ENCODE data around the gene CRYGA. TPM values are rescaled to one million over a fixed set of nuclear protein-coding genes. Genes with fewer than 3 reads are reported as not detected.

The CRYGA gene
- total RNA-seq, 1 experiment from 2014 or later, result not detected

DNA sequence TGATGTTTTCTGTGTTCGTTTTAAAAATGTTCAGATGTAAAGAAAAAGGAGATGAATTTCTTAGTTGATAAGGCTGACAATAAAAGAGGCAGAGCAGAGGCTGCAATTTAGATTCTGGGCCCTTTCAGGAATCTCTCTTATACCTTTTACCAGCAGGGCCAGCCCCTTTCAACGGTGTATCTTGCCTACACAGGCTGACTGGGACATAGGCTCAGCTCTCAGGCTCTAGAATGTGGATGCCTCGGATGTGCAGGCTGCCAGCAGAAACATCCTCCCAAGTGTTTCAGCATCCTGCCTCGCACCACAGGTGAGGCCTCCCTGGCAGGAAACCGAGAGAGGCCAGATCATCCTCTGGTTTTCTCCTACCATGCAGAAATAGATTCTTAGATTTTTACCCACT, 23.1 kb upstream of the CRYGA start:
- Histone ChIP-seq H3K27ac (ENCODE audit: low read length) (no peak overlapping the region), H3K9me3 (ENCODE audit: control insufficient read depth, insufficient read depth, low read depth, low read length) (no peaks in the 10 kb centered on the region), H3K4me1 (ENCODE audit: control insufficient read depth, insufficient read depth, low read length) (no peaks in the 10 kb centered on the region; the same call in 1 of the 2 replicates), H3K4me3 (ENCODE audit: low read depth in 2 of 2, low read length in 2 of 2) (no peak overlapping the region), H3K36me3 (ENCODE audit: control insufficient read depth, insufficient read depth, low read length) (no peaks in the 10 kb centered on the region), H3K27me3 (ENCODE audit: control insufficient read depth, insufficient read depth, low read length) (peaks cover 17% of the 10 kb centered on the region)
- intact Hi-C loops (cut with micrococcal nuclease; ENCODE audit: unreplicated experiment), result no loop called here
- no peak for TF ChIP-seq TCF7L2 (IDR thresholded peaks at IDR 0.05; ENCODE audit: low read depth, low read length)
- TF ChIP-seq, protein P1, sequence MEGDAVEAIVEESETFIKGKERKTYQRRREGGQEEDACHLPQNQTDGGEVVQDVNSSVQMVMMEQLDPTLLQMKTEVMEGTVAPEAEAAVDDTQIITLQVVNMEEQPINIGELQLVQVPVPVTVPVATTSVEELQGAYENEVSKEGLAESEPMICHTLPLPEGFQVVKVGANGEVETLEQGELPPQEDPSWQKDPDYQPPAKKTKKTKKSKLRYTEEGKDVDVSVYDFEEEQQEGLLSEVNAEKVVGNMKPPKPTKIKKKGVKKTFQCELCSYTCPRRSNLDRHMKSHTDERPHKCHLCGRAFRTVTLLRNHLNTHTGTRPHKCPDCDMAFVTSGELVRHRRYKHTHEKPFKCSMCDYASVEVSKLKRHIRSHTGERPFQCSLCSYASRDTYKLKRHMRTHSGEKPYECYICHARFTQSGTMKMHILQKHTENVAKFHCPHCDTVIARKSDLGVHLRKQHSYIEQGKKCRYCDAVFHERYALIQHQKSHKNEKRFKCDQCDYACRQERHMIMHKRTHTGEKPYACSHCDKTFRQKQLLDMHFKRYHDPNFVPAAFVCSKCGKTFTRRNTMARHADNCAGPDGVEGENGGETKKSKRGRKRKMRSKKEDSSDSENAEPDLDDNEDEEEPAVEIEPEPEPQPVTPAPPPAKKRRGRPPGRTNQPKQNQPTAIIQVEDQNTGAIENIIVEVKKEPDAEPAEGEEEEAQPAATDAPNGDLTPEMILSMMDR (IDR thresholded peaks at IDR 0.05), result no peak
- no peak for TF ChIP-seq SIN3A (IDR thresholded peaks at IDR 0.05; ENCODE audit: borderline replicate concordance, insufficient read depth, low read depth, low read length)
- TF ChIP-seq POLR2AphosphoS5 (IDR thresholded peaks at IDR 0.05; ENCODE audit: low read depth, low read length), result no peak
- TF ChIP-seq, protein P2, sequence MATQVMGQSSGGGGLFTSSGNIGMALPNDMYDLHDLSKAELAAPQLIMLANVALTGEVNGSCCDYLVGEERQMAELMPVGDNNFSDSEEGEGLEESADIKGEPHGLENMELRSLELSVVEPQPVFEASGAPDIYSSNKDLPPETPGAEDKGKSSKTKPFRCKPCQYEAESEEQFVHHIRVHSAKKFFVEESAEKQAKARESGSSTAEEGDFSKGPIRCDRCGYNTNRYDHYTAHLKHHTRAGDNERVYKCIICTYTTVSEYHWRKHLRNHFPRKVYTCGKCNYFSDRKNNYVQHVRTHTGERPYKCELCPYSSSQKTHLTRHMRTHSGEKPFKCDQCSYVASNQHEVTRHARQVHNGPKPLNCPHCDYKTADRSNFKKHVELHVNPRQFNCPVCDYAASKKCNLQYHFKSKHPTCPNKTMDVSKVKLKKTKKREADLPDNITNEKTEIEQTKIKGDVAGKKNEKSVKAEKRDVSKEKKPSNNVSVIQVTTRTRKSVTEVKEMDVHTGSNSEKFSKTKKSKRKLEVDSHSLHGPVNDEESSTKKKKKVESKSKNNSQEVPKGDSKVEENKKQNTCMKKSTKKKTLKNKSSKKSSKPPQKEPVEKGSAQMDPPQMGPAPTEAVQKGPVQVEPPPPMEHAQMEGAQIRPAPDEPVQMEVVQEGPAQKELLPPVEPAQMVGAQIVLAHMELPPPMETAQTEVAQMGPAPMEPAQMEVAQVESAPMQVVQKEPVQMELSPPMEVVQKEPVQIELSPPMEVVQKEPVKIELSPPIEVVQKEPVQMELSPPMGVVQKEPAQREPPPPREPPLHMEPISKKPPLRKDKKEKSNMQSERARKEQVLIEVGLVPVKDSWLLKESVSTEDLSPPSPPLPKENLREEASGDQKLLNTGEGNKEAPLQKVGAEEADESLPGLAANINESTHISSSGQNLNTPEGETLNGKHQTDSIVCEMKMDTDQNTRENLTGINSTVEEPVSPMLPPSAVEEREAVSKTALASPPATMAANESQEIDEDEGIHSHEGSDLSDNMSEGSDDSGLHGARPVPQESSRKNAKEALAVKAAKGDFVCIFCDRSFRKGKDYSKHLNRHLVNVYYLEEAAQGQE (IDR thresholded peaks at IDR 0.05; ENCODE audit: insufficient read depth in 1 of 2, low read depth in 2 of 2, low read length in 1 of 2), result no peak
- BruUV-seq (replicated peaks), result no TSS peak
- DNase-seq (ENCODE audit: low read depth, low spot score) (no peak), ATAC-seq (no peak)
- POLR2A ChIA-PET, result no interaction called here
- in situ Hi-C loops (cut with HindIII; ENCODE audit: low pct_unique_long_range_greater_than_20kb, low sequenced_read_pairs), result no loop called here
- CTCF ChIA-PET, result no interaction called here

DNA sequence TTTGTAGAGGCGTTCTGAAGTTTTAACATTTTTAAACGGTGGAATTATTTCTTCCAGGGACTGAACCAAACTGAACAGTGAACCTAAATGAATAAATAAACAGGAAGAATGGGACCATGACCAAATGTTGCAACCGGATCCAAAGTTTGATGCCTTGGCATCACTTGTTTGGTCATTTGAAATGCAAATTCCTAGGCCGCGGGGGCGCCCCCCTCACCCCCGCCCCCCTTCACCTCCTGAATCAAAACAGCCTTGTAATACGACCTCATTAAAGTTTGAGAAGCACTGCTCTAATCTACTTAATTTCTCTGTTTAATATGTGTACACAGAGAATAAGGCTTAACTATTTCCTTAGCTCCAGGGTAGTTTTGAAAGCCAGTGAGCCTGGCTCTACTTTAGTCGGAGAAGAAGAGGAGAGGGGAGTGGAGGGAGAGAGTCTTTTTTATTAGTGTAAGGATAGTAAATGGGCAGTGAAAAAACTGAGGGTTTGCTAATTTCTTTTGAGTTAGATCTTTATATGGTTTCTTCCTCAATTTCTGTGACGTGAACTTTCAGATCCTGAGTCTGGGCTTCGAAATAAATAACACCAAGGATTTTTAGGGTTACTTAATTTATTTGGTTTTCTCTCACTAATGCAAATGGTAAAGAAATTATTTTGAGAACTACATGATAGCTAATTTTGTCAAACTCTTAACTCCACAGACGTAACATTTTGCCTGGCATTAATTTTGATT, 20.8 kb upstream of the CRYGA start:
- CTCF ChIA-PET, result no interaction called here
- Histone ChIP-seq H3K27me3 (ENCODE audit: control insufficient read depth, insufficient read depth, low read length) (peaks cover 19% of the 10 kb centered on the region), H3K9me3 (ENCODE audit: control insufficient read depth, insufficient read depth, low read depth, low read length) (no peaks in the 10 kb centered on the region), H3K27ac (ENCODE audit: low read length) (no peak overlapping the region), H3K36me3 (ENCODE audit: control insufficient read depth, insufficient read depth, low read length) (no peaks in the 10 kb centered on the region), H3K4me1 (ENCODE audit: control insufficient read depth, insufficient read depth, low read length) (no peaks in the 10 kb centered on the region; the same call in 1 of the 2 replicates), H3K4me3 (ENCODE audit: low read depth in 2 of 2, low read length in 2 of 2) (no peak overlapping the region)
- no peak for ATAC-seq
- in situ Hi-C loops (cut with HindIII; ENCODE audit: low pct_unique_long_range_greater_than_20kb, low sequenced_read_pairs) (no loop called here), intact Hi-C loops (cut with micrococcal nuclease; ENCODE audit: unreplicated experiment) (loop anchor here (2.0 kb wide), 1 partner anchor 17 kb away; no protein-coding TSS in a partner anchor)
- TF ChIP-seq, protein P2 (IDR thresholded peaks at IDR 0.05; ENCODE audit: insufficient read depth in 1 of 2, low read depth in 2 of 2, low read length in 1 of 2), result no peak
- TF ChIP-seq POLR2AphosphoS5 (IDR thresholded peaks at IDR 0.05; ENCODE audit: low read depth, low read length) (no peak), SIN3A (IDR thresholded peaks at IDR 0.05; ENCODE audit: borderline replicate concordance, insufficient read depth, low read depth, low read length) (no peak), TCF7L2 (IDR thresholded peaks at IDR 0.05; ENCODE audit: low read depth, low read length) (no peak)
- TF ChIP-seq, protein P1 (IDR thresholded peaks at IDR 0.05), result no peak
- DNase-seq (ENCODE audit: low read depth, low spot score), result no peak
- no TSS peak for BruUV-seq (replicated peaks)
- POLR2A ChIA-PET, result interaction anchor here (0.6 kb wide), 1 partner anchor 8 kb away, joined by 4 read pairs; no protein-coding TSS in a partner anchor

All from Panc1 (cell line).